Stimulated activated CD8-positive, alpha-beta memory T cell treated with anti-CD3 and anti-CD28 coated beads, Interleukin-12 subunit alpha, Interleukin-12 subunit beta, amount 100 ng/mL, for 1 hour (primary cell): ENCODE measurements around the gene DRD1.
"Not testable (repeated sequence)": the region's sequence is repeated elsewhere in the genome, so short reads cannot be mapped to it uniquely, and the experiment has no call there.

Source experiments
- DNase-seq: peaks from one replicate; pipeline ENCODE4 v3.0.0-alpha.2; 2020; ENCODE audit warnings: low read depth

DRD1 gene

GRCh38 chr5:175424594-175424993, 19.4 kb downstream of the DRD1 start:
- not testable (repeated sequence) for DNase-seq

GRCh38 chr5:175422058-175422457, 21.9 kb downstream of the DRD1 start:
- no peak for DNase-seq

GRCh38 chr5:175420383-175420782, 23.6 kb downstream of the DRD1 start:
- DNase-seq = no peak

GRCh38 chr5:175418251-175418650, 25.7 kb downstream of the DRD1 start:
- no peak for DNase-seq

- DNase-seq = no peak
Measured at GRCh38 chr5:175417384-175417783, 26.6 kb downstream of the DRD1 start.

GRCh38 chr5:175415303-175415702, 28.7 kb downstream of the DRD1 start:
- no peak for DNase-seq

- no peak for DNase-seq
Measured at GRCh38 chr5:175410926-175411325, 33.1 kb downstream of the DRD1 start.

GRCh38 chr5:175406300-175406699, 37.7 kb downstream of the DRD1 start:
- no peak for DNase-seq

- not testable (repeated sequence) for DNase-seq
Measured at GRCh38 chr5:175397590-175398297, 46.2 kb downstream of the DRD1 start.

GRCh38 chr5:175395430-175395829, 48.6 kb downstream of the DRD1 start:
- DNase-seq = not testable (repeated sequence)

- DNase-seq = no peak
Measured at GRCh38 chr5:175394601-175395000, 49.4 kb downstream of the DRD1 start.

- DNase-seq = no peak
Measured at GRCh38 chr5:175393897-175394296, 50.1 kb downstream of the DRD1 start.

GRCh38 chr5:175392236-175392635, 51.7 kb downstream of the DRD1 start:
- no peak for DNase-seq

GRCh38 chr5:175390352-175391083, 53.5 kb downstream of the DRD1 start:
- no peak for DNase-seq
